Measurements from ENCODE around the gene PCCA. TPM values are rescaled to one million over a fixed set of nuclear protein-coding genes. Genes with fewer than 3 reads are reported as not detected.

Gene PCCA
- total and polyA plus RNA-seq, 4 donors, result 45.1 to 378 (median 110) TPM

DNA sequence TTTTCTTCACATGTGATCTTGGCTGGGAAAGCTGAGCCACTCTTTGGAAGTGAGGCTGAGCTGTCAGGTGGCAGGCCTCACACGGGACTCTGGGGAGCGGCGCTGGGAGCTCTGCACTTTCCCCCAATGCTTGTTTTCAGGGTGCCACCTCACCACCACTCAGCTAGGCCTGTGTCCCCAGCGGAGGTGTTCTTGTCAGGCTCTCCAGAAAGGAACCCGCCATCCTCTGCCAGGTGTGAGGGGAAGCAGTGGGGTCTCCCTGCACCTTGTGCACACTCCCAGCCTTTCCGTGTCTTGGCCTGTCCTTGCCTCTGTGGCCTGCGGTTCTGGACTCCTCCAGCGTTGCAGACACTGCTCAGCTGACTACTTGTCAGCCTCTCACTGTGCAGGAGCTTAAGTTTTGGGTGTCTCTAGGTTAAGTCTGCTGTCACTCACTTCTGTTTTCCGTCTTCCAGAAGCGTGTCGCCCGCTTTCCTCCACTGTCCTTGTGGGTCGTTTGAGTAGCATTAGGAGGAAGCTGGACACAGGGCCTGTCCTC lies 447.8 kb downstream of the PCCA start:
- Histone ChIP-seq H3K36me3 (ENCODE audit: control insufficient read depth, insufficient read depth, low read length) (peaks cover 30% of the 10 kb centered on the region), H3K27ac (ENCODE audit: low read depth, low read length) (no peak overlapping the region), H3K27me3 (ENCODE audit: control insufficient read depth, insufficient read depth, low read length) (no peaks in the 10 kb centered on the region), H3K9me3 (ENCODE audit: control insufficient read depth, insufficient read depth, low read length) (peaks cover 2% of the 10 kb centered on the region), H3K4me3 (ENCODE audit: low read depth, low read length) (no peak overlapping the region), H3K4me1 (ENCODE audit: control insufficient read depth, insufficient read depth, low read length) (peaks cover 5% of the 10 kb centered on the region)
- 87% methylated on average over 13 of the region's 13 CpGs for WGBS (ENCODE audit: insufficient coverage)
- DNase-seq (ENCODE audit: low read depth in 4 of 6, low spot score in 6 of 6), result no peak

DNA sequence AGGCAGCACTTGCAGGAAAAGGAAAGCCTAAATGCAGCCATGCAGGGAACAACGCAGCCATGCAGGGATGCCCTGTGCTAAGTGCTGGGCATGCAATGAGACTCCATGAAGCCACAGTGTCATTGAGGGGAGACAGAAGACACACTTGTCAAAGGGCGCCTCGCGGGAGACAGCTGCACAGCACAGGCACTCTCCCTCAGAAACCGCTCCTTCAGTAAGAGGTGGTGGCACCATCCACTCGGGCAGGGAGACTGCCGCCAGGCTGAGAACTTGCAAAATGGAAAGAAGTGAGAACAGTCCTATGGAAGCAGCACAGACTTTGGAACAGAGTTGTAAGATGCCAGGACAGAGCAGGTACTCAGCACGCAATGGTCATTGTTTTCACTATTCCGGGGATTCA lies 448.6 kb downstream of the PCCA start:
- DNase-seq (ENCODE audit: low read depth in 4 of 6, low spot score in 6 of 6), result no peak
- Histone ChIP-seq H3K27ac (ENCODE audit: low read depth, low read length) (no peak overlapping the region), H3K4me3 (ENCODE audit: low read depth, low read length) (no peak overlapping the region), H3K27me3 (ENCODE audit: control insufficient read depth, insufficient read depth, low read length) (no peaks in the 10 kb centered on the region), H3K36me3 (ENCODE audit: control insufficient read depth, insufficient read depth, low read length) (peaks cover 22% of the 10 kb centered on the region), H3K4me1 (ENCODE audit: control insufficient read depth, insufficient read depth, low read length) (peaks cover 5% of the 10 kb centered on the region), H3K9me3 (ENCODE audit: control insufficient read depth, insufficient read depth, low read length) (peaks cover 2% of the 10 kb centered on the region)
- WGBS (ENCODE audit: insufficient coverage), result 98% methylated on average over 5 of the region's 9 CpGs

GRCh38 chr13:100537951-100538462 lies 449.1 kb downstream of the PCCA start:
- Histone ChIP-seq H3K36me3 (ENCODE audit: control insufficient read depth, insufficient read depth, low read length) (peaks cover 17% of the 10 kb centered on the region), H3K27me3 (ENCODE audit: control insufficient read depth, insufficient read depth, low read length) (no peaks in the 10 kb centered on the region), H3K9me3 (ENCODE audit: control insufficient read depth, insufficient read depth, low read length) (peaks cover 2% of the 10 kb centered on the region), H3K4me3 (ENCODE audit: low read depth, low read length) (no peak overlapping the region), H3K27ac (ENCODE audit: low read depth, low read length) (no peak overlapping the region), H3K4me1 (ENCODE audit: control insufficient read depth, insufficient read depth, low read length) (peaks cover 5% of the 10 kb centered on the region)
- 90% methylated on average over 1 of the region's 5 CpGs for WGBS (ENCODE audit: insufficient coverage)
- DNase-seq (ENCODE audit: low read depth in 4 of 6, low spot score in 6 of 6), result no peak

GRCh38 chr13:100540621-100541020 lies 451.7 kb downstream of the PCCA start:
- peaks cover 10% of the 10 kb centered on the region for H3K36me3 ChIP-seq (ENCODE audit: control insufficient read depth, insufficient read depth, low read length)
- H3K27me3 ChIP-seq (ENCODE audit: control insufficient read depth, insufficient read depth, low read length), result no peaks in the 10 kb centered on the region
- no peak overlapping the region for H3K27ac ChIP-seq (ENCODE audit: low read depth, low read length)
- H3K9me3 ChIP-seq (ENCODE audit: control insufficient read depth, insufficient read depth, low read length), result peaks cover 2% of the 10 kb centered on the region
- H3K4me3 ChIP-seq (ENCODE audit: low read depth, low read length), result no peak overlapping the region
- H3K4me1 ChIP-seq (ENCODE audit: control insufficient read depth, insufficient read depth, low read length), result peaks cover 8% of the 10 kb centered on the region
- DNase-seq (ENCODE audit: low read depth in 4 of 6, low spot score in 6 of 6), result no peak
- WGBS (ENCODE audit: insufficient coverage), result 100% methylated on average over 1 of the region's 3 CpGs

GRCh38 chr13:100541897-100542825 lies 453.3 kb downstream of the PCCA start:
- Histone ChIP-seq H3K36me3 (ENCODE audit: control insufficient read depth, insufficient read depth, low read length) (peaks cover 10% of the 10 kb centered on the region), H3K4me1 (ENCODE audit: control insufficient read depth, insufficient read depth, low read length) (peaks cover 8% of the 10 kb centered on the region), H3K27ac (ENCODE audit: low read depth, low read length) (peak overlapping the region; percentile 44), H3K27me3 (ENCODE audit: control insufficient read depth, insufficient read depth, low read length) (no peaks in the 10 kb centered on the region), H3K4me3 (ENCODE audit: low read depth, low read length) (no peak overlapping the region), H3K9me3 (ENCODE audit: control insufficient read depth, insufficient read depth, low read length) (peaks cover 2% of the 10 kb centered on the region)
- WGBS (ENCODE audit: insufficient coverage), result 86% methylated on average over 14 of the region's 18 CpGs
- no peak for DNase-seq (ENCODE audit: low read depth in 4 of 6, low spot score in 6 of 6)

DNA sequence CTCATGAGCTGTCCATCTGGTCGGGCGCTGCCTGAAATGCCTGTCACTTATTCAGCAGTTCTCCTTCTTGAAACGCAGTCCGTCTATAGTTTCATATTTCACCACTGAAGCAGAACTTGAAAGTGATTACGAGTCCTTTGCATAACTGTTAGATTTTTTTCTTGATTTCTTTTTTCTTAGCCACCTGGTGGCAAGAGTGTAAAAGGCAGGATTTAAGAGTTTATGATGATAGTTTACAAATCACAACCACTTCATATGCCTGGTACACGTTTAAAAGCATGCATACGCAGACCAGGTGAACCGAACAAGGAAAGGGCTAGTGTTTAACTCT lies 453.9 kb downstream of the PCCA start:
- peak in 2 of 6 donors; percentile 66 to 71 for DNase-seq (ENCODE audit: low read depth in 4 of 6, low spot score in 6 of 6)
- Histone ChIP-seq H3K4me3 (ENCODE audit: low read depth, low read length) (no peak overlapping the region), H3K4me1 (ENCODE audit: control insufficient read depth, insufficient read depth, low read length) (peaks cover 8% of the 10 kb centered on the region), H3K9me3 (ENCODE audit: control insufficient read depth, insufficient read depth, low read length) (peaks cover 2% of the 10 kb centered on the region), H3K27me3 (ENCODE audit: control insufficient read depth, insufficient read depth, low read length) (no peaks in the 10 kb centered on the region), H3K27ac (ENCODE audit: low read depth, low read length) (peak overlapping the region; percentile 44), H3K36me3 (ENCODE audit: control insufficient read depth, insufficient read depth, low read length) (peaks cover 10% of the 10 kb centered on the region)
- WGBS (ENCODE audit: insufficient coverage), result 70% methylated on average over 2 of the region's 8 CpGs

DNA sequence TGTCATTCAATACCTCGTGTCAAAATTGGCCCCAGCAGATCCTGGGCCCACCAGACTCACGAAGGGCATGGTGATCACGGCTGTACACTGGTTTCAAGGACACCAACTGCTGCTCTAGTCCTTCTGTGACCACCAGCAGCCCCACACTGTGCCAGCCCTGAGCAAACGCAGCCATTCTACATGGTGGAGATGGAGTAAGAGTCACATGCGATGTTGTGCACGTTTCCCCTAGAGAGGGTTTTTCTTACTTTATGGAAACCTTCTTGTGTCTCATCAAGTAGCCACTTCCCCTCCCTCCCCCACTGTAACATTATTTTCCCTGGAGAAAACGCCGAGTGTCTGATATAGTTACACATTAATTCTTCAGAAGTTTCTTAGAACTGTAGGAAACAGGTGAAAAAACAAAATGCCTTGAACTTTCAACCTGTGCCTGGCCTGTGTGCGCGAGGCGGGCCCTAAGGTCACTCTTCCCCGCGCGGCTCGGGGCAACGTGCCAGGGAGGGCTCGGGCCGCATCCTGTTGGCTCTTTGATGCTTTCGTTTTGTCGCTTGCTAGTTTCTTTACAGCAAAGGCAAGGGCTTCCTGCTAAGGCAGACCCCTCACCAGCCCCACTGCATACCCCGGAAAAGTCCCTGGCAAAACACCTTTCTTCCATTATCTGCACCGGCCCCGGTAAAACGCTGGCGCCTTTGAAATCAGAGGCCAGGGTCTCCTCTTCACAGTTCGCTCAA lies 455.1 kb downstream of the PCCA start:
- peaks cover 11% of the 10 kb centered on the region for H3K4me1 ChIP-seq (ENCODE audit: control insufficient read depth, insufficient read depth, low read length)
- peaks cover 10% of the 10 kb centered on the region for H3K36me3 ChIP-seq (ENCODE audit: control insufficient read depth, insufficient read depth, low read length)
- WGBS (ENCODE audit: insufficient coverage), result 77% methylated on average over 21 of the region's 26 CpGs
- DNase-seq (ENCODE audit: low read depth in 4 of 6, low spot score in 6 of 6), result peak in 1 of 6 donors; percentile 61
- peak overlapping the region; percentile 63 for H3K27ac ChIP-seq (ENCODE audit: low read depth, low read length)
- no peaks in the 10 kb centered on the region for H3K27me3 ChIP-seq (ENCODE audit: control insufficient read depth, insufficient read depth, low read length)
- H3K4me3 ChIP-seq (ENCODE audit: low read depth, low read length), result no peak overlapping the region
- H3K9me3 ChIP-seq (ENCODE audit: control insufficient read depth, insufficient read depth, low read length), result no peaks in the 10 kb centered on the region

DNA sequence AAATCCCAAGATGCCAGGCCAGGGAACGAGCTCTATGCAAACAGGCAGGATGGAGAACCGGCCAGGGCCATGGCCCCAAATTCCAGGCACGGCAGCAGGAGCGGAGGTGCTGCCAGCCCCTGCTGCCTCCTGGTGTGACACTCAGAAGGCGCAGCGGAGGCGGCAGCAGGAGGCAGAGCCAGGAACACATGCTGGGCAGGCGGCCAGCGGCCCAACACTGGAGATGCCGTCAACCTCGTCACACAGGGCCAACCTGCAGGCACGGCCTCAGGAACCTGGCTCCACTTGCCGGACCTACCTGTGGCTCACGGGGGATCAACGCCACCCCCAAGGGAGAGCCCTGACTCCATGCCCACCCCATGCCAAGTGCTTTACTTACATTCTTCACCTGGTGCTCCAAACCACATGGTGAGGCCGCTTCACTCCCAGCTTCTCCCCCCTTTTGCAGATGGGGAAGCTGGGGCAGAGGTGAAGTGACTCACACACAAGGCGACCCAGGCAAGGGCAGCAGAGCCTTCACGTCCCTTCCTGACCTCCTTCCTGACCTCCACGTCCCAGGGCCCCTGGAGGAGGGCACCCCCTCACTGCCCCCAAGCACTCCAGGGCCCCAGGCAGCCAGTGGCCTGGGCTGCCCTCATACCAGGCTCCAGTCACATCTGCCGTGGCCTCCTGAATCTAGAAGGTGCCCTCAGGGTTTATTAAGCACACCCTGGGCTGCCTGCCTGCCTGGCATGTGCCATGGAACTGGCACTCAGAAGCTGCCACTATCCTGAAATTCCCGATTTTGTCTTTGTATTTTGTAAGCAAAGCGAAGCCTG lies 456.2 kb downstream of the PCCA start:
- Histone ChIP-seq H3K27me3 (ENCODE audit: control insufficient read depth, insufficient read depth, low read length) (no peaks in the 10 kb centered on the region), H3K4me1 (ENCODE audit: control insufficient read depth, insufficient read depth, low read length) (peaks cover 20% of the 10 kb centered on the region), H3K9me3 (ENCODE audit: control insufficient read depth, insufficient read depth, low read length) (no peaks in the 10 kb centered on the region), H3K27ac (ENCODE audit: low read depth, low read length) (peak overlapping the region; percentile 63), H3K36me3 (ENCODE audit: control insufficient read depth, insufficient read depth, low read length) (peaks cover 10% of the 10 kb centered on the region), H3K4me3 (ENCODE audit: low read depth, low read length) (no peak overlapping the region)
- DNase-seq (ENCODE audit: low read depth in 4 of 6, low spot score in 6 of 6), result no peak
- WGBS (ENCODE audit: insufficient coverage), result 73% methylated on average over 21 of the region's 22 CpGs

GRCh38 chr13:100545684-100546061 lies 456.8 kb downstream of the PCCA start:
- peaks cover 10% of the 10 kb centered on the region for H3K36me3 ChIP-seq (ENCODE audit: control insufficient read depth, insufficient read depth, low read length)
- H3K4me3 ChIP-seq (ENCODE audit: low read depth, low read length), result no peak overlapping the region
- no peaks in the 10 kb centered on the region for H3K27me3 ChIP-seq (ENCODE audit: control insufficient read depth, insufficient read depth, low read length)
- 100% methylated on average over 2 of the region's 4 CpGs for WGBS (ENCODE audit: insufficient coverage)
- peaks cover 26% of the 10 kb centered on the region for H3K4me1 ChIP-seq (ENCODE audit: control insufficient read depth, insufficient read depth, low read length)
- no peak for DNase-seq (ENCODE audit: low read depth in 4 of 6, low spot score in 6 of 6)
- no peaks in the 10 kb centered on the region for H3K9me3 ChIP-seq (ENCODE audit: control insufficient read depth, insufficient read depth, low read length)
- H3K27ac ChIP-seq (ENCODE audit: low read depth, low read length), result peak overlapping the region; percentile 63

All from spinal cord (tissue), 10 donors.